Chondrocyte (in vitro differentiated cells): ENCODE data around the gene JTB. TPM values are rescaled to one million over a fixed set of nuclear protein-coding genes. Genes with fewer than 3 reads are reported as not detected.

Source experiments
- DNase-seq: peaks from one replicate; pipeline ENCODE4 v3.0.0; 2021; ENCODE audit warnings: mixed read lengths, low spot score
- H3K27ac Mint-ChIP-seq: one replicate; pipeline ENCODE4 v1.8.0; 2021; ENCODE audit warnings: mild to moderate bottlenecking, moderate library complexity, mixed read lengths; ENCODE audit not compliant: unreplicated experiment
- H3K27me3 Mint-ChIP-seq: 2 replicates; pipeline ENCODE4 v1.8.0; 2021; ENCODE audit warnings: low read depth, mixed read lengths
- H3K36me3 Mint-ChIP-seq: 2 replicates; pipeline ENCODE4 v1.8.0; 2021; ENCODE audit warnings: low read depth, mixed read lengths
- H3K4me1 Mint-ChIP-seq: 2 replicates; pipeline ENCODE4 v1.8.0; 2021; ENCODE audit warnings: low read depth, mild to moderate bottlenecking, mixed read lengths
- H3K4me3 Mint-ChIP-seq: one replicate; pipeline ENCODE4 v1.8.0; 2021; ENCODE audit warnings: mild to moderate bottlenecking, moderate library complexity, mixed read lengths; ENCODE audit not compliant: unreplicated experiment
- H3K9me3 Mint-ChIP-seq: 2 replicates; pipeline ENCODE4 v1.8.0; 2021; ENCODE audit warnings: low read depth, mixed read lengths
- CTCF ChIP-seq: fragments of 200-600 bp; sonication (generic); IDR thresholded peaks from 2 replicates; pipeline ENCODE4 v1.5.0; 2021; ENCODE audit warnings: antibody characterized with exemption, mild to moderate bottlenecking, moderate library complexity
- total RNA-seq: library from RNA; stranded (reverse); gene quantifications from 3 replicates; pipeline ENCODE4 v1.2.1, GENCODE V29; 2021

JTB gene
- total RNA-seq, 1 donor from 2014 or later: 128 TPM

- H3K36me3 Mint-ChIP-seq: peaks cover 19% of the 10 kb centered on the region
- peak overlapping the region; percentile 83 for H3K27ac Mint-ChIP-seq
- peak; percentile 77 for DNase-seq
- peaks cover 17% of the 10 kb centered on the region for H3K4me1 Mint-ChIP-seq
- no peaks in the 10 kb centered on the region for H3K27me3 Mint-ChIP-seq
- peak overlapping the region; percentile 80 for H3K4me3 Mint-ChIP-seq
- no peaks in the 10 kb centered on the region for H3K9me3 Mint-ChIP-seq
- no peak for TF ChIP-seq CTCF
Observed at GRCh38 chr1:153945131-153945794, 32.2 kb downstream of the JTB start.

GRCh38 chr1:153944827-153945117 is 32.7 kb downstream of the JTB start:
- Mint-ChIP-seq H3K4me1 (peaks cover 17% of the 10 kb centered on the region), H3K4me3 (peak overlapping the region; percentile 80), H3K36me3 (peaks cover 20% of the 10 kb centered on the region), H3K27ac (peak overlapping the region; percentile 71), H3K9me3 (no peaks in the 10 kb centered on the region), H3K27me3 (no peaks in the 10 kb centered on the region)
- TF ChIP-seq CTCF: no peak
- DNase-seq: peak; percentile 12

- no peak overlapping the region for H3K4me3 Mint-ChIP-seq
- H3K4me1 Mint-ChIP-seq: peaks cover 17% of the 10 kb centered on the region
- no peak for DNase-seq
- H3K27me3 Mint-ChIP-seq: no peaks in the 10 kb centered on the region
- no peaks in the 10 kb centered on the region for H3K9me3 Mint-ChIP-seq
- H3K27ac Mint-ChIP-seq: peak overlapping the region; percentile 71
- TF ChIP-seq CTCF: no peak
- peaks cover 20% of the 10 kb centered on the region for H3K36me3 Mint-ChIP-seq
Observed at GRCh38 chr1:153944005-153944826, 33.3 kb downstream of the JTB start.

GRCh38 chr1:153942766-153943549 is 34.5 kb downstream of the JTB start:
- no peak overlapping the region for H3K4me3 Mint-ChIP-seq
- no peak for DNase-seq
- TF ChIP-seq CTCF: no peak

More at GRCh38 chr1:153942766-153943549, 34.5 kb downstream of the JTB start:
- H3K27ac Mint-ChIP-seq: no peak overlapping the region
- no peaks in the 10 kb centered on the region for H3K9me3 Mint-ChIP-seq
- H3K4me1 Mint-ChIP-seq: peaks cover 17% of the 10 kb centered on the region
- peaks cover 18% of the 10 kb centered on the region for H3K36me3 Mint-ChIP-seq
- H3K27me3 Mint-ChIP-seq: no peaks in the 10 kb centered on the region
